ENCODE measurements around the gene KCNK3. TPM values are rescaled to one million over a fixed set of nuclear protein-coding genes. Genes with fewer than 3 reads are reported as not detected.

Gene KCNK3
- total RNA-seq, 1 donor from 2014 or later = 26.8 TPM

DNA sequence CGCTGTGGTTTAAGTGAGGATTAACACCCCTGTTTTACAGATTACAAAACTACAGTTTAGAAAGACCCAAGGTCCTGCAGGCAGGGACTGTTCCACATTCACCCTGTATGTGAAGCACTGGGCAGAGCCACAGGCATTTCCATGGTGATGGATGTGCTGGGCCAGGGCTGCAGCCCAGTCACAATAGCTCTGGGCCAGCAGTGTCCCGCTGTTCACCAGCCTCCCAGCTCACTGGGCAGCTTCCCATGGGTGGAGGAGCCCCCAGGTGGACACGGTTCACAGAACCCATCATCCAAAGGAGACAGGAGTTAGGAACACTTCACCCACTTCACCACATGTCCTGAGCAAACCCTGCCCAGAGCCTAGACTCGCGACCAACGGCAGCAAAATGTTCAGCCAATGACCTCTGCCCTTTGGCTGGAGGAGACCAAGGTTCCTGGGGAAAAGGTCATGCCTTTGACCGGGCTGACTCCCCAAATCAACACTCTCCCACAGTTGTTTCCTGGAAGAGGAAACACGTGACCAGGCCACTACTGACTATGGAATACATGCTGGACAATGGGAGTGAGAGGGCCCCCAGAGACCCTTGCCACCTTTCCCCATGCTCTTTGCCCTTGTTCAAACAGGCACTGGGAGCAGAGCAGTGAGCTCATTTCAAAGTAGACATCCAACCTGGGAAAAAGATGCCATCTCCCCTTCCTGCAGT, 43.5 kb downstream of the KCNK3 start:
- no peak for DNase-seq
- no peak overlapping the region for H3K4me3 ChIP-seq
- no peaks in the 10 kb centered on the region for H3K36me3 ChIP-seq
- no peak overlapping the region for H3K27ac ChIP-seq
- no peak for TF ChIP-seq CTCF (IDR thresholded peaks at IDR 0.05)
- peak; percentile 12 to 27 for ATAC-seq
- no peaks in the 10 kb centered on the region for H3K9me3 ChIP-seq
- intact Hi-C loops (cut with DNase I) = no loop called here
- H3K27me3 ChIP-seq (ENCODE audit: low read depth) = no peaks in the 10 kb centered on the region
- peaks cover 1% of the 10 kb centered on the region for H3K4me1 ChIP-seq

DNA sequence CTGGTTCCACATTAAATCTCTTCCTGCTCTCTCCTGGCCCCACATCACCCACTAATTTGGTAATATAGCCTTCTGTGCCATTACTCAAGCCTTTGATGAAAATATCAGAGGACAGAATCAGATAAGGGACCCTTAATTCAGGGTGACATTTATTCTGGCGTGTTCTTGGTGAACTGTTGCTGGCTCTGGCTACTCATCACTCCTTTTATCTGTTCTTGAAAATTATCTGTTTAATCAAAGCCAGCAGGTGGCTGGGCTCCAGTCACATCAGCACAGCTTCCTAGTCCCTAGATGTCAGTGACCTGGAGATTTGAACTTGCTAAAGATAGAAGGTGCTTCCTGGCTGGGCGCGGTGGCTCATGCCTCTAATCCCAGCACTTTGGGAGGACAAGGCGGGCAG, 44.7 kb downstream of the KCNK3 start:
- H3K9me3 ChIP-seq = no peaks in the 10 kb centered on the region
- intact Hi-C loops (cut with DNase I) = no loop called here
- TF ChIP-seq CTCF (IDR thresholded peaks at IDR 0.05) = no peak

GRCh38 chr2:26738481-26738880, 46.0 kb downstream of the KCNK3 start:
- H3K27ac ChIP-seq = no peak overlapping the region
- DNase-seq = no peak
- intact Hi-C loops (cut with DNase I) = no loop called here
- no peaks in the 10 kb centered on the region for H3K9me3 ChIP-seq
- H3K36me3 ChIP-seq = no peaks in the 10 kb centered on the region
- peaks cover 7% of the 10 kb centered on the region for H3K4me1 ChIP-seq
- no peak overlapping the region for H3K4me3 ChIP-seq
- TF ChIP-seq CTCF (IDR thresholded peaks at IDR 0.05) = no peak
- ATAC-seq = no peak
- H3K27me3 ChIP-seq (ENCODE audit: low read depth) = no peaks in the 10 kb centered on the region

More for the DNA sequence above, 44.7 kb downstream of the KCNK3 start:
- H3K4me3 ChIP-seq = no peak overlapping the region
- no peak overlapping the region for H3K27ac ChIP-seq
- no peaks in the 10 kb centered on the region for H3K36me3 ChIP-seq
- DNase-seq (no peak), ATAC-seq (no peak)
- H3K4me1 ChIP-seq = peaks cover 7% of the 10 kb centered on the region
- H3K27me3 ChIP-seq (ENCODE audit: low read depth) = no peaks in the 10 kb centered on the region

DNA sequence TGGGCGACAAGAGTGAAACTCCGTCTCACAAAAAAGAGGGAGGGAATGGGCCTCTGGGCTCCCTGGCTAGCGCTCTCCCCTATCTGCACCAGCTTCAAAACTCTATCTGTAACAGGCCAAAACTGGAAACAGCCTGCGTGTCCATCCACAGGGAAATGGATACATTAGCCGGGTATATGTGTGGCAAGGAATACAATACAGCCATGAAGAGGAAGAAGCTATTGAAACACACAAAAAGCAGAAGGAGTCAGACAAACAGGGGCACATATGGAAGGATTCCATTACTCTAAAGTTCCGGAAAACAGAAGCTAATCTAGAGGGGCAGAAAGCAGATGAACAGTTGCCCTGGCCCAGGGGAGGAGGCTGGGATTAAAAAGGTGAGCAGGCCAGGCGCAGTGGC, 47.0 kb downstream of the KCNK3 start:
- Histone ChIP-seq H3K4me3 (no peak overlapping the region), H3K4me1 (peaks cover 7% of the 10 kb centered on the region), H3K36me3 (no peaks in the 10 kb centered on the region), H3K27ac (no peak overlapping the region), H3K9me3 (no peaks in the 10 kb centered on the region), H3K27me3 (ENCODE audit: low read depth) (no peaks in the 10 kb centered on the region)
- intact Hi-C loops (cut with DNase I) = no loop called here
- DNase-seq (no peak), ATAC-seq (no peak)
- no peak for TF ChIP-seq CTCF (IDR thresholded peaks at IDR 0.05)

GRCh38 chr2:26740346-26740745, 47.8 kb downstream of the KCNK3 start:
- peaks cover 7% of the 10 kb centered on the region for H3K4me1 ChIP-seq
- no peak overlapping the region for H3K27ac ChIP-seq
- ATAC-seq = no peak
- no peaks in the 10 kb centered on the region for H3K9me3 ChIP-seq
- H3K27me3 ChIP-seq (ENCODE audit: low read depth) = no peaks in the 10 kb centered on the region
- no peak overlapping the region for H3K4me3 ChIP-seq
- H3K36me3 ChIP-seq = no peaks in the 10 kb centered on the region
- DNase-seq = no peak
- TF ChIP-seq CTCF (IDR thresholded peaks at IDR 0.05) = no peak
- intact Hi-C loops (cut with DNase I) = loop anchor here (5.0 kb wide), 1 partner anchor 133 kb away; no protein-coding TSS in a partner anchor
